Muscle layer of duodenum (tissue), 2 donors: ENCODE data around the gene ASGR2.
"Not testable (repeated sequence)": the region's sequence is repeated elsewhere in the genome, so short reads cannot be mapped to it uniquely, and the experiment has no call there.

Experiments used
- H3K27ac ChIP-seq: one replicate; pipeline ENCODE4 v1.7.0; 2013; ENCODE audit warnings: mild to moderate bottlenecking, low read length
- H3K27me3 ChIP-seq: one replicate; pipeline ENCODE4 v1.7.0; 2013; ENCODE audit warnings: low read depth, mild to moderate bottlenecking, control low read depth, low read length
- H3K36me3 ChIP-seq, 2 donors: one replicate each; pipeline ENCODE4 v1.7.0; 2013; ENCODE audit warnings: low read length in 2 of 2, control low read depth in 1 of 2, mild to moderate bottlenecking in 1 of 2; ENCODE audit not compliant: insufficient read depth in 2 of 2, control insufficient read depth in 1 of 2
- H3K4me1 ChIP-seq, 2 donors: one replicate each; pipeline ENCODE4 v1.7.0; 2013; ENCODE audit warnings: low read length in 2 of 2, mild to moderate bottlenecking in 2 of 2, control low read depth in 1 of 2, moderate library complexity in 1 of 2; ENCODE audit not compliant: insufficient read depth in 2 of 2, control insufficient read depth in 1 of 2
- H3K4me3 ChIP-seq, 2 donors: one replicate each; pipeline ENCODE4 v1.7.0; 2013; ENCODE audit warnings: low read length in 2 of 2, low read depth in 1 of 2, mild to moderate bottlenecking in 1 of 2
- H3K9me3 ChIP-seq, 2 donors: one replicate each; pipeline ENCODE4 v1.7.0; 2013; ENCODE audit warnings: low read length in 2 of 2, control low read depth in 1 of 2, mild to moderate bottlenecking in 1 of 2; ENCODE audit not compliant: control insufficient read depth in 1 of 2
- donor health status: healthy.

The ASGR2 gene

GRCh38 chr17:7123844-7124243 is 9.2 kb upstream of the ASGR2 start:
- no peak overlapping the region for H3K27ac ChIP-seq
- no peak overlapping the region for H3K4me3 ChIP-seq
- H3K9me3 ChIP-seq, result no peaks in the 10 kb centered on the region
- H3K4me1 ChIP-seq, result no peaks in the 10 kb centered on the region
- H3K36me3 ChIP-seq, result no peaks in the 10 kb centered on the region
- H3K27me3 ChIP-seq, result no peaks in the 10 kb centered on the region

GRCh38 chr17:7122381-7122780 is 7.8 kb upstream of the ASGR2 start:
- no peaks in the 10 kb centered on the region for H3K4me1 ChIP-seq
- H3K9me3 ChIP-seq, result peaks cover 0 to 2% of the 10 kb centered on the region in 2 donors
- H3K4me3 ChIP-seq, result no peak overlapping the region
- H3K36me3 ChIP-seq, result no peaks in the 10 kb centered on the region
- no peaks in the 10 kb centered on the region for H3K27me3 ChIP-seq
- no peak overlapping the region for H3K27ac ChIP-seq

GRCh38 chr17:7120635-7121034 is 6.0 kb upstream of the ASGR2 start:
- not testable (repeated sequence) for H3K4me3 ChIP-seq, H3K27me3 ChIP-seq, H3K36me3 ChIP-seq, H3K27ac ChIP-seq, H3K4me1 ChIP-seq, H3K9me3 ChIP-seq

- Histone ChIP-seq H3K27me3 (no peaks in the 10 kb centered on the region), H3K9me3 (peaks cover 0 to 6% of the 10 kb centered on the region in 2 donors), H3K4me1 (no peaks in the 10 kb centered on the region), H3K36me3 (no peaks in the 10 kb centered on the region), H3K27ac (no peak overlapping the region), H3K4me3 (no peak overlapping the region)
Measured at GRCh38 chr17:7120123-7120522, 5.5 kb upstream of the ASGR2 start.

- H3K36me3 ChIP-seq, result no peaks in the 10 kb centered on the region
- H3K9me3 ChIP-seq, result peaks cover 0 to 6% of the 10 kb centered on the region in 2 donors
- H3K27me3 ChIP-seq, result no peaks in the 10 kb centered on the region
- H3K4me1 ChIP-seq, result no peaks in the 10 kb centered on the region
- no peak overlapping the region for H3K27ac ChIP-seq
- no peak overlapping the region for H3K4me3 ChIP-seq
Measured at GRCh38 chr17:7119314-7119713, 4.7 kb upstream of the ASGR2 start.

GRCh38 chr17:7114875-7115614 is 423 bp upstream of the ASGR2 start:
- Histone ChIP-seq H3K27me3 (no peaks in the 10 kb centered on the region), H3K27ac (no peak overlapping the region), H3K9me3 (peaks cover 0 to 6% of the 10 kb centered on the region in 2 donors)

GRCh38 chr17:7113273-7114071 is 1.1 kb downstream of the ASGR2 start:
- H3K4me1 ChIP-seq, result peaks cover 0 to 4% of the 10 kb centered on the region in 2 donors
- no peaks in the 10 kb centered on the region for H3K27me3 ChIP-seq
- H3K9me3 ChIP-seq, result peaks cover 0 to 6% of the 10 kb centered on the region in 2 donors
- no peak overlapping the region for H3K27ac ChIP-seq
- no peaks in the 10 kb centered on the region for H3K36me3 ChIP-seq
- H3K4me3 ChIP-seq, result no peak overlapping the region

More at GRCh38 chr17:7114875-7115614, 423 bp upstream of the ASGR2 start:
- H3K36me3 ChIP-seq, result no peaks in the 10 kb centered on the region
- H3K4me1 ChIP-seq, result peaks cover 0 to 4% of the 10 kb centered on the region in 2 donors
- no peak overlapping the region for H3K4me3 ChIP-seq

GRCh38 chr17:7112510-7113108 is 2.0 kb downstream of the ASGR2 start:
- Histone ChIP-seq H3K4me3 (no peak overlapping the region), H3K36me3 (no peaks in the 10 kb centered on the region), H3K27ac (no peak overlapping the region), H3K9me3 (peaks cover 0 to 6% of the 10 kb centered on the region in 2 donors), H3K27me3 (no peaks in the 10 kb centered on the region), H3K4me1 (peaks cover 0 to 4% of the 10 kb centered on the region in 2 donors)

GRCh38 chr17:7111784-7112509 is 2.7 kb downstream of the ASGR2 start:
- H3K27me3 ChIP-seq, result no peaks in the 10 kb centered on the region
- no peak overlapping the region for H3K4me3 ChIP-seq
- H3K27ac ChIP-seq, result no peak overlapping the region
- H3K4me1 ChIP-seq, result peaks cover 0 to 4% of the 10 kb centered on the region in 2 donors
- H3K36me3 ChIP-seq, result no peaks in the 10 kb centered on the region
- H3K9me3 ChIP-seq, result no peaks in the 10 kb centered on the region

GRCh38 chr17:7110617-7111306 is 3.9 kb downstream of the ASGR2 start:
- no peaks in the 10 kb centered on the region for H3K36me3 ChIP-seq
- H3K27me3 ChIP-seq, result no peaks in the 10 kb centered on the region
- H3K9me3 ChIP-seq, result no peaks in the 10 kb centered on the region
- H3K27ac ChIP-seq, result no peak overlapping the region
- H3K4me1 ChIP-seq, result peaks cover 0 to 4% of the 10 kb centered on the region in 2 donors
- no peak overlapping the region for H3K4me3 ChIP-seq
